HG02798 (cell line): ENCODE data around the gene SPACDR.
"Not testable (repeated sequence)": the region's sequence is repeated elsewhere in the genome, so short reads cannot be mapped to it uniquely, and the experiment has no call there.

ENCODE experiments used
- ATAC-seq: cut with Tn5 transposase; IDR thresholded peaks from one replicate; pipeline ENCODE4 v1.9.1; 2021; ENCODE audit warnings: mild to moderate bottlenecking; ENCODE audit not compliant: unreplicated experiment, poor library complexity

SPACDR gene

GRCh38 chr7:100467638-100468373 is 3.7 kb upstream of the SPACDR start:
- ATAC-seq: no peak

DNA sequence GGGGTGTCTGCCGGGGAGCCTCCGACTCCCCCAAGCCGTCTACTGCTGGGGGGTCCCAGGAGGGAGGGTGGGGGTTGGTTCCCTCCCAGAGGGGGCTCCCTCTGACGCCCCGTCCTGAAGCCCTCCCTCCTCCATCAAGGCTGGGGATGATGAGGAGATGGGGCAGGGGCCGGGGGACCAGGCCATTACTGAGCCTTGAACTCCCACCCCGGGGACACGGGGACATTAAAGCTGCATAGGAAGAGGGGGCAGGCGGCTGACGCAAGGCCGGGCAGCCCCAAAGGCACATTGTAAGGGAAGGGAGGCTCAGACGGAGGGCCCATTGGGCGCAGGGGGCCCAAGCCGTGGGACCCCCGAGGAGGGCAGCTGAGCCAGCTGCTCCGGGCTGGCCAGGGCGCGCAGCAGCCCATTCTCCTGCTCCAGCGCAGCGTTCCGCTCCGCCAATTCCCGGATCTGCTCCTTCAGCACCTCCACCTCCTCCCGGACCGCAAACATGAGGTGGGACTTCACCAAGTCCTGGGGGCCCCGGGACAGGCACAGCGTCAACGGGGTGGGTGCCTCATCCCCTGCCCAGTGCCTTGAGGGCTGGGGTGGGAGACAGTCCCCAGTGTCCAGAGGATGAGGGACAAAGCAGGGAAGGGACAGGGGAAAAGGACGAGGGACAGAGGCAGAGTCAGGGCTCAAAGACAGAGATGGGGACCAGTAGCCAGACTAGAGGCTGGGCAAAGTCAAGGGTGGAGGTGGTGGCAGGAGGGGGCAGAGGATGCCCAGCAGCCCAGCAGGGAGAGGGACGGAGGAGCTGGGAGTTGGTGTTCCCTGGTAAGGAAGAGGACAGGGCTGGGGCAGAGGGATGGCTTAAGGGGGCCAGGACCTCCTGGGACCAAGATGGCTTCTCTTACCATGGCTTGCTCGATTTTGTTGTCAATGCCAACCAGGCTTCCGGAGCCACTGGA is 2.9 kb upstream of the SPACDR start:
- no peak for ATAC-seq

GRCh38 chr7:100465702-100466311 is 1.7 kb upstream of the SPACDR start:
- ATAC-seq: no peak

DNA sequence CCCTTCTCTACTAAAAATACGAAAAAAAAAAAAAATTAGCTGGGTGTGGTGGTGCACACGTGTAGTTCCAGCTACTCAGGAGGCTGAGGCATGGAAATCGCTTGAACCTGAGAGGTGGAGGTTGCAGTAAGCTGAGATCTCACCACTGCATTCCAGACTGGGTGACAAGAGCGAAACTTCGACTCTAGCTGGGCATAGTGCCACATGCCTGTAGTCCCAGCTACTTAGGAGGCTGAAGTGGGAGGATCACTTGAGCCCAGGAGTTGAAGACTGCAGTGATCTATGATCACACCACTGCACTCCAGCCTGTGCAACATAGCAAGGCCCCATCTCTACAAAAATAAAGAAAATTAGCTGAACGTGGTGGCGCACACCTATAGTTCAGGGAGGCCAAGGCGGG is 1.2 kb upstream of the SPACDR start:
- no peak for ATAC-seq

DNA sequence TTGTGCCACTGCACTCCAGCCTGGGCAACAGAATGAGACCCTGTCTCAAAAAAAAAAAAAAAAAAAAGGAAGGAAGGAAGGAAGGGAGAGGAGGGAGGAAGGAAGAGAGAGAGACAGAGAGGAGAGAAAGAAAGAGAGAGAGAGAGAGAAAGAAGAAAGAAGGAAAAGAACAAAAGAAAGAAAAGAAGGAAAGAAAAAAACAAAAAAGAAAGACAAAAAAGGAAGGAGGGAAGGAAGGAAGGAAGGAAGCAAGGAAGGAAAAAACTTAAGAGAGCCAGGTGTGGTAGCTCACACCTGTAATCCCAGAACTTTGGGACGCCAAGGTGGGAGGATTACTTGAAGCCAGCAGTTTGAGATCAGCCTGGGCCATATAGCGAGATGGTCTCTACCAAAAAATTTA is 731 bp upstream of the SPACDR start:
- ATAC-seq: no peak

GRCh38 chr7:100457033-100457432 is 7.0 kb downstream of the SPACDR start:
- no peak for ATAC-seq

- no peak for ATAC-seq
These were observed 7.5 kb downstream of the SPACDR start for GRCh38 chr7:100456562-100456961.

DNA sequence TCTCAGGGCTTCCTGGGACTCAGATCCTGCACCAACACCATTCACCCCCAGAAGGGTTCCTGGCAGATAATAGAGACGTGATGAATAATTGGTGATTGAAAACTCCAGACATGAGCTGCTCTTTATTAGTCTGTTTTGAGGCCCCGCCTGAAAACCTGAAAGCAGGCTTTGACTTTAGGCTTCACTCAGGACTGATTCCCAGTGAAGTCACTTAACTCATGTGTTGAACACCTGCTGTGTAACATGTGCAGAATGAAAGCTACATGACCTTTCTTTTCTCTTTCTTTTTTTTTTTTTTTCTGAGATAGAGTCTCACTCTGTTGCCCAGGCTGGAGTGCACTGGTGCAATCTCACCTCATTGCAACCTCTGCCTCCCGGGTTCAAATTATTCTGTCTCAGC is 8.9 kb downstream of the SPACDR start:
- no peak for ATAC-seq

DNA sequence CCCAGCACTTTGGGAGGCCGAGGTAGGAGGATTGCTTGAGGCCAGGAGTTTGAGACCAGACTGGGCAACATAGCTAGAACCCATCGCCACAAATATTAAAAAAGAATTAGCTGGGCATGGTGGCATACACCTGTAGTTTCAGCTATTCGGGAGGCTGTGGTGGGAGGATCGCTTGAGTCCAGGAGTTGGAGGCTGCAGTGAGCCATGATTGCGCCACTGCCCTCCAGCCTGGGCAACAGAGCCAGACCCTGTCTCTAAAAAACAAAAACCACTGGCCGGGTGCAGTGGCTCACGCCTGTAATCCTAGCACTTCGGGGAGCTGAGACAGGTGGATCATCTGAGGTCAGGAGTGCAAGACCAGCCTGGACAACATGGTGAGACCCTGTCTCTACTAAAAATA is 10.2 kb downstream of the SPACDR start:
- ATAC-seq: not testable (repeated sequence)

DNA sequence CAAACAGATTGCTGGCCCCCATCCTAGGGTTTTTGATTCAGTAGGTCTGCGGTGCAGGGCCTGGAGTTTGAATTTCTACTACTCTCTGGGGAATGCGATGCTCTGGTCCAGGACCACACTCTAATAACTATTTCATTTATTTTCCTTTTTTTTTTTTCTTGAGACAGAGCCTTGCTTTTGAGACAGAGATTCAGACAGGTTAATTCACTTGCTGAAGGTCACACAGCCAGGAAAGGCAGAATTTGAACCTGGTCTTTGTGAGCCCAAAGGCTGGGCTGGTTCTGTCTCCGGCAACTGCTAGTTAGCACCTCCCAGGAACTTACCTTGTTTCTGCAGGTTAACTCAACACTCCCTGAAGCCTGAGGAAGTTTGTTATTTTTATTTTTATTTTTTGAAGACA is 11.5 kb downstream of the SPACDR start:
- no peak for ATAC-seq

GRCh38 chr7:100449190-100449795 is 14.8 kb downstream of the SPACDR start:
- ATAC-seq: no peak

DNA sequence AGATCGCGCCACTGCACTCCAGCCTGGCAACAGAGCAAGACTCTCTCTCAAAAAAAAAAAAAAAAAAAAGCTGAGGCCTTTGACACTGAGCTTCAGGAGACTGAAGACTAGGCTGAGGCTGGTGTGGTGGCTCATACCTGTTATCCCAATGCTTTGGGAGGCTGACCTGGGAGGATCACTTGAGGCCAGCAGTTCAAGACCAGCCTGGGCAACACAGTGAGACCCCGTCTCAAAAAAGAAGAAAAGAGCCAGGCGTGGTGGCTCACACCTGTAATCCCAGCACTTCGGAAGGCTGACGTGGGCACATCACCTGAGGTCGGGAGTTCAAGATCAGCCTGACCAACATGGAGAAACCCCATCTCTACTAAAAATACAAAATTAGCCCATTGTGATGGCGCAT is 16.7 kb downstream of the SPACDR start:
- not testable (repeated sequence) for ATAC-seq

DNA sequence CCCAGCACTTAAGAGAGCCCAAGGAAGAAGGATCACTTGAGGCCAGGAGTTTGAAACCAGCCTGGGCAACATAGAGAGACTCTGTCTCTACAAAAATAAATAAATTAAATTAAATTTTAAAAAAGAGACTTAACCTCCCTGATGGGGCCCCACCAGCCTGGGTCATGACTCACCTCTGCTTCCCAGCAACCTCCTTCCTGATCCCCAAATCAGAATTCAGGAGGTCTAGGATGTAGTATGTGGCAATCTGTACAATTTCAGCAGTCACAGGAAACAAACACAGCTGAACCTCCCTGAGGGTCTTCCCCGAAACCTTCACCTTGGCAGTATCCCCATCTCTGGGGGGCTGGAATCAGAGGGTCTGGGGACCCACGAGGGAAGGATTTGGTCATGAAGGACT is 18.0 kb downstream of the SPACDR start:
- ATAC-seq: no peak

GRCh38 chr7:100444311-100445278 is 19.5 kb downstream of the SPACDR start:
- ATAC-seq: no peak

DNA sequence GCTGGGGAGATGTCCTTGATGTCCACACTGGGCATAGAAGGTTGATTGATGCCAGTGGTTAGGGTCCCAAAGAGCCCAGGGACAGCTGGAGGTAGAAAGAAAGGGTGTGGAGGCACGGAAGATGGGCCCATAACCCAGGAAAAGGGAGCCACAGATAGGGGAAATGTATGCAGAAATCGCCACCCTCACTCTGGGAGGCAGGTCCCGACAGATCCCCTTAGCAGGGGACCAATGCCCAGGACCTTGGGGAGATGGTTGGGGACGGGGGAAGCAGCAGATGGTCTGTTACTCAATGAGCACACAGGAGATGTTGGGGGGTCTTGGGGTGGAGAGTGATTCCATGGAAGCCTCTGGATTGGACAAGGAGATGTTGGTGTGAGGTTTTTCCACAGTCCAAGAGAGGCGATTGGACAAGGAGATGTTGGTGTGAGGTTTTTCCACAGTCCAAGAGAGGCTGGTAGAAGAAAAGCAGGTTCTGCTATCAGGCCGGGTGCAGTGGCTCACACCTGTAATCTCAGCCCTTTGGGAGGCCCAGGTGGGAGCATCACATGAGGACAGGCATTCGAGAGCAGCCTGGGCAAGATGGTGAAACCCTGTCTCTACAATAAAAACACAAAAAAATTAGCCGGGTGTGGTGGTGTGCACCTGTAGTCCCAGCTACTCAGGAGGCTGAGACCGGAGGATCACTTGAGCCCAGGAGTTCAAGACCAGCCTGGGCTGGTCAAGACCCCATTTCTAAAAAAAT is 20.8 kb downstream of the SPACDR start:
- ATAC-seq: no peak

DNA sequence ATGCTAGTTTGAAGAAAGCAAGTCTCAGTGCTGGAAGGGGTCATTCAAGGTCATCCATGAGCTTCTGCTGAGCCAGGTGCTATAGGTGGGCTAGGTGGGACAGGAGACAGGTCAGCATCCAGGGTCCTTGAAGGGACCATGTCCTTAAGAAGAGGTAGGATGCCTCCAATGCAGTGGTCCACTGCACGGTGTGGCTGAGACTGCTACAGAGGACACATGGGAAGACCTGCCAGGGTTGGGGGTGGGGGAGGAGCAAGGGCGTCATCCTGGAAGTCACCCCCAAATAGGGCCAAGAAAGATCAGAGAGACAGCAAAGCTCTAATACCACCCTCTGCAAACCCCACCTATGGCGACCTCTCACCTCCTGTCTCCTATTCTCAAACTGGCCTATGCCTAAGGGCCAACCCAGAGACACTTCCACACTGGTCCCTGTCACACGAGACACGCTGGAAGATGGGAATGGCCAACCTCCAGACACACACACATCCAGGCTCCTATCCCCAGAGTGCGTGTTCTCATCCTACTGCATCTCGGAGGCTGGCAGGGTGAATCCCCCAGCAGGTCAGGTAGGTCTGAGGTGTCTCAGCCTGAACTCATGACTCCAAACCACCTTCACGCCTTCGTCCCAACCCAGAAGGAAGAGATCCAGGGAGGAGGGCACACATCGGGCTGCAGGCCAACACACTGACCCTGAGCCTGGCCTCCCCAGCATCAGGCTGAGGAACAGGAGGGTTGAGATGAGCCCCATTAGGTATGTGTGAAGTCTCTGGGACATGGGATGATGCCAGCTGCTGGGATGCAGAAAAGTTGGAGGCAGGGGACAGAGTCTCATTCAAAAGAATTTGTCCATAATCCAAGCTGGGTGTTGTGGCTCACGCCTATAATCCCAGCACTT is 22.2 kb downstream of the SPACDR start:
- no peak for ATAC-seq

GRCh38 chr7:100439244-100439643 is 24.8 kb downstream of the SPACDR start:
- ATAC-seq: not testable (repeated sequence)

DNA sequence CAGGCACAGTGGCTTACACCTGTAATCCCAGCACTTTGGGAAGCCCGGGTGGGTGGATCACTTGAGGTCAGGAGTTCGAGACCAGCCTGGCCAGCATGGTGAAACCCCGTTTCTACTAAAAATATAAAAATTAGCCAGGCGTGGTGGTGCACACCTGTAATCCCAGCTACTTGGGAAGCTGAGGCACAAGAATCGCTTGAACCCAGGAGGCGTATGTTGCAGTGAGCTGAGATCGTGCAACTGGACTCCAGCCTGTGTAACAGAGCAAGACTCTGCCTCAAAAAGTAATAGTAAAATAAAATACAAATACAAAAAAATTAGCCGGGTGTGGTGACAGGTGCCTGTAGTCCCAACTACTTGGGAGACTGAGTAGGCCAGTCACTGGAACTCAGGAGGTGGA is 25.3 kb downstream of the SPACDR start:
- ATAC-seq: not testable (repeated sequence)
